ENCODE data around the gene HS6ST2.
A peak's percentile ranks its signal among the peaks of the same experiment; 100 is the strongest.

HS6ST2 gene

DNA sequence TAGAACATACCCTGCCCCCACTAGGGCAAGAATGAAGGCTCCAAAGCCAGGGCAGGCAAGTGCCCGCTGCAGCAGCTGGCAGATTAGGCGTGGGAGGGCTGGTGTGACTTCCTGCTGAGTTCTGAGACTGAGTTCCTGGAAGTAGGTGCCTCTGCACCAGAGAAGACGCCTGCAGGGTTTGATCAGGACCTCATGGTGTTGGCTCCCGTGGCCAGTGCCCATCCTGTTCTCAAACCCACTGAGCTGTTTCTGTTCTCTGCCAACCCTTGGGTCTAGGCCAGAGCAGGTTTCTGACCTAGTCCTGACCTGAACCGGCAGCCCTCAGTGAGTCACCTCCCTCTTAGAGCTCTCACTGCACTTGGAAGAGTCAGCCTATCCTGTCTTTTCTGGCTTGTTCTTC is 220.7 kb downstream of the HS6ST2 start:
- DNase-seq, result peak; percentile 8

DNA sequence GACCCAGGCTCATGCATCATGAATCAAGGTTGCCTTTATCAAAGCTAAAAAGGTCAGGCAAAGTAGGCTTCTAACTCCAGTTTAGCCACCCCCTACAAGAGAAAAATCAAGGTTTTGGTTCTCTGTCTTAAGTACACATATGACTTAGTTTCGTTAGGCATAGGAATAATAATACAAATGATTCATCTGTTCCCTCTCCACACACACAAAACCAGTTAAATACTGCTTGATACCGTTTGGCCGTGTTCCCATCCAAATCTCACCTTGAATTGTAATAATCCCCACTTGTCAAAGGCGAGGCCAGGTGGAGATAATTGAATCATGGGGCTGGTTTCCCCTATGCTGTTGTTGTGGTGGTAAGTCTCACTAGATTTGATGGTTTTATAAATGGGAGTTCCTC is 226.2 kb downstream of the HS6ST2 start:
- DNase-seq, result no peak

DNA sequence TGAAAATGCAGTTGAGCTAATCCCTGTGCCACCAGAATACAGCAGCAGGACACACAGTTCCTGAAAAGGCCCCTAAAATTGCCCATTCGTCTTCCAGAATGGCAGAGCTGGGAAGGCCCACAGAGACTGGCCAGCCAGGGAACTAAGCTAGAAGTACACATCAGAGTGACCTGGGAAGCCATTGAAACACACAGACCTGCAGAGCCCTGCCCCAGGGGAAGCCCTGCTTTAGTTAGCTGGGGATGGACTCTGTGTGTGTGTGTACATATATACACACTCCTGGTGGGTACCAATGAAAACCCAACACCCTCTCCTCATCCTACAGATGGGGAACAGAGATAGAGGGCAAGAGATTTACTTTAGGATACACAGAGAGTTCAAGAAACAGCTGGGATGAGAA is 227.7 kb downstream of the HS6ST2 start:
- no peak for DNase-seq

DNA sequence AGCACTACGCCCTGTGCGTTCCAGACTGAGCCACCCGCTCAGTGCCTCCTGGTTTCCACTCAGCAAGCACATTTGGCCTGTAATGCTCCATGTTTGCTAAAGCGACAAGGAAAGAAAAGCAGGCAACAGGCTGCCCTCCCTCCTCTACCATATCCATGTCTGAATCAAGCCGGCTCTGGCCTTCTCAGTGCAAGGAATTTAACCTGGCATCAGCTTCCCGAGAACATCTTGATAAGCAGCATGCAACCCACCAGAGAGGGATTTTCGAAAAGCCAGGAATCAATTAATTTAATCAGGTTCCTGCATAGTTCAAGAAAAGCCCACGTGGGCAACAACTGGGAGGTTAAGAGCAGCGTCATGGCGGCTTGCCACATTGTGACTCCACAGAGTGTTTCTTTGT is 228.2 kb downstream of the HS6ST2 start:
- DNase-seq, result no peak

DNA sequence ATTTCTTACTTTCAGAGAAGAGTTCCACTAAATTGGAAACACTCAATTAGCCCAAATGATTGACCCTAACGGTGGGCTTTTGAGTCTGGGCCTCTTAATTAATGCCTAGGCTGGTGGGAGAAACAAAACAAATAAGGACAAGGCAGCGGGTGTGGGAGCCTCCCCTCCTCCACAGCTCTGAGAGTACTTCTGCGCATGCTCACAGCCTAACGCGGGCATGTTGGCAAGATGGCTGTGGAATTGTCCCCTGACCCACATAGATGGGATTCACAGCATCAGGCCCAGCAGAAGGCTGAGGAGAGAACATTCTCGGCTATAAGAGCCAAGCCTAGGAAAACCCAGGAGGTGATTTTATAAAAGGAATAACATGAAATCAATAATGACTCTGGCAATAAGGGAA is 230.1 kb downstream of the HS6ST2 start:
- DNase-seq, result no peak

DNA sequence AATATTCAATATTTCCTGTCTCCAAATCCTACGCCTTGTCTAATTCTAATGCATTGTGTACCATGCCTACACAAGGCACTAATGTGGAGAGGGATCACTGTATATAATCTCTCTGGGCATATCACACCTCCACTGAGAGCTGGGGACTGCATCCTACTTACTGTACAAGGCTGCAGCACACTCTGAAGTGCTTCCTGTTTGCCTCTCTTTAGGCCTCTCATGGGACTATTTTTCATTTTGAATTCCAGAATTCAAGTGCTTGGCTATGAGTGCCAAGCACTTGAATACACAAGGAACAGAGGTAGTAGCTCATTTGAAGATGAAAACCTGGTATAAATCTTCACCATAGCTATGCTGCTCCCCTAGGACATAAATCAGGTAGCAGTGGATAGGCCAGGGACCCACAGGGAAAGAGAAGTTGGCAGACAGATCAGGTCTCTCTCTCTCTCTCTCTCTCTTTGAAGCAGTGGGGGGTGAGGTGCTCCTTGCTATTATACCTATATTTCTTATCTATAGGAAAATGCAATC is 239.9 kb downstream of the HS6ST2 start:
- DNase-seq, result no peak

DNA sequence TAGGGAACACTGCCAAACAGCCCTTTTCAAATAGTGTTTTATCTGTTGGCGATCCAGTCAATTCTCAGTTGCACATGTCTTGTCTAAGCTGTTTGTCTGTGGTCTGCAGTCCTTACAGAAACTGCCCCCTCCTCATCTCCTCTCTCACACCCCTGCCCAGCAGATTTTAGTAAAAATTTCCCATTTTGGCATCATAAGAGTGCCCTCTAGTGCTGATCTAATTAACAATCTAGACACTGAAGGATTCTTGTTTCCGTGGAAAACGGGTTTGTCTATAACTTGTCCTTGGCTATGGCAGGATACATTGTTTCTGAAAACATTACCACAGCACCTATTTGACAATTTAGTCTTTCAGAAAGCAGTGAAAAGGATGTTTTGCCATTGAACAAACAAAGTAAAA is 242.4 kb downstream of the HS6ST2 start:
- DNase-seq, result no peak

DNA sequence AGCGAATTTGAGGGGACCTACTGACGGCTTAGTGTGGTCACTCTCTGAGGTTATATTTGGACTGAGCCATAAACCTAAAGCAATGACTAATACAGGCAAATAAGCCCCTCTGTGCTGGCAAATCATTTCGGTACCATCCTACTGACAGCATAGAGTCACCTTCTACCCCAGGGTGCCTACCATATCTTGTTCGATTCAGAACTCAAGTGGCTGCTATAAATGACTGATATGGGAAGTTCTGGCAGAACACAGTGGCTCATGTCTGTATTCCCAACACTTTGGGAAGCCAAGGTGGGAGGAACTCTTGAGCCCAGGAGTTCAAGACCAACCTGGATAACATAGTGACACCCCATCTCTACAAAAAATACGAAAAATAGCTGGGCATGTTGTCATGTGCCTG is 243.5 kb downstream of the HS6ST2 start:
- DNase-seq, result no peak

DNA sequence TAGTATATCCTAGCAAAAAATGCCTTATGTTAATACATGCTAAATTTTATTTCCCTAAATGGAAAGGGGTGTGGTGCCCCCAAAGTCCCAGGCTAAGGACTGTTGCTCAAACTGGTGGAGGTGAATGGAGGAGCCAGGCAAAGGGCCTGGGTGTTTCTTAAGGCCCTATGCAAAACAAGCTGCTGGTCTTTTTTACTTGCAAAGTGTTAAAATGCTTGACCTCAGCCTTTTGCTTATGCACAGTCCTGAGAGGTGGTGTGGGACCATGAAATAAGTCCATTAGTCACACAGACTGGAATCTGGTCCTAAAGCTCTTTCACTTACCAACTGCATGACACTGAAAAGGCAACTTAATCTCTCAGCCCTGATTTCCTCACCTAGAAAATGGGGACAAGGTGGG is 246.1 kb downstream of the HS6ST2 start:
- DNase-seq, result no peak

DNA sequence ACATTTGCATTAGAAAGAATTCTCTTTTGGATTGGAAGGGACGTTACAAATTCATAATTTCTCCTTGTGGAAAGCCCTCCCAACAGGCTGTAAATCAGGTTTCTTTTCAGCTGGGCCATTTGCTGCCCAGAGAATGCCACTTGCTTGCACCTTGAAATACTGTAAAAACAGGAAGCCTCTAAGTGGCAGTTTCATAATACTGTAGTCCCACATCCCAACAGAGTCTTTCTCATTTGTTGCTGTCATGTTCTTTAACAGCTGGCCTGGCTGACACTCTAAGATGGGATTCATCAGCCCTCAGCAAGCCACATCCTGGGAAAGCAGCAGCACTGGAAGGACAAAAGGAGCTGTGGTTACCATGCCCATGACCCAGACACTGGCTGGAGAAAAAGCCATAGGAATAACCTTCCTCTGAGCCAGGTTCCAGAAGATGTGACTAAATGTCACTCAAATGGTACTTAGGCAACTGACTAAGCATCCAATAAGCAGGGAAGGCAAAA is 247.7 kb downstream of the HS6ST2 start:
- no peak for DNase-seq

DNA sequence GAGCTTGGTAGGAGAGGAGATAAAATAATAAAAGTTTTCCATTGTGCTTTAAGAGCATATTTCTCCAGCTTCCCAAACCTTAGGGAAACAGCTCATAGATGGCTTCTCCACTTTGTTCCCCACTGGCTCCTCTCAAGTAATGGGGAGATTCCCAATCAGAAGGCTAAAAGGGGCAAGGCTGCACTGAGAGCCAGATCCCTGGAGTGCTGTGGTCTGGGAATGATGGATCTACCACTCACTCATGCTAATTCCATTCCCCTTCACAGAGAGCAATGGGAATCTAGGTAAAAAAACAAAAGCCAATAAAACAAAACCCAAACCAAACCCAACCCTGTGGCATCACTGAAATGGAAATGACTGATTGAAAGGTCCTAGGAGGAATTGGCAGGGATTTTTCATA is 249.9 kb downstream of the HS6ST2 start:
- no peak for DNase-seq

DNA sequence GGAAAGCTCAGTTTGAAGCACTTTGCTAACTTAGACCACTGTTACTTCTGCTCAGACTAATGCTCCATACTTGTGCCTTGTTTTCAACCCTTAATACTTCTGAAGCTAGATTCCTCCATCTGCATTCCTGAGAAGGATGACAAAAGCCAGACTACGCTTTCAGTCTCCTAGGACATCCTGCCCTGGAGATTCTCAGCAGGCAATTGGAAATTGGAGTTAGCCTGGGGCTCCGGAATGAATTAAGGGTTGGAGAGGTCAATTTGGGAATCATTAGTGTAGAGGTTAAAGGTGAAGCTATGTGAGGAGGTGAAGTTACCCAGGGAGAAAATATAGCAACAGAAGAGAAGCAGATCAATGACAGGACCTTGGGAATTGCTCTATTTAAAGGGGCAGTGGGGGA is 253.7 kb downstream of the HS6ST2 start:
- DNase-seq, result no peak

DNA sequence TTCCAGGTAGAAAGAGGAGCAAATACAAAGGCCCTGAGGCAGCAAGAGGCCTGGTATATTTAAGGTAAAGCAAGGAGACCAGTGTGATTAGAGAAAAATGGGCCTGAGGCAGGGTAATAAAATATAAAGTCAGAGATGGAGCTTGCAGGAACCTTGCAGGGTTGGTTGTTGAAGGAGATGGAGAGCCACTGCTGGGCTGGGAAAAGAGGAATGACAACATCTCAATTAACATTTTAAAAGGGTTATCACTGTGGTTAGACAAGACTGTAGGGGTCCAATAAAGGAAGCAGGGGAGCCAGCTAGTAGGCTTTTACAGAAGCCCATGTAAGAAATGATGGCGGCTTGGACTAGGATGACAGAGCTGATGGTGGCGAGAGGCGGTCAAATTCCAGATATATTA is 264.0 kb downstream of the HS6ST2 start:
- no peak for DNase-seq

DNA sequence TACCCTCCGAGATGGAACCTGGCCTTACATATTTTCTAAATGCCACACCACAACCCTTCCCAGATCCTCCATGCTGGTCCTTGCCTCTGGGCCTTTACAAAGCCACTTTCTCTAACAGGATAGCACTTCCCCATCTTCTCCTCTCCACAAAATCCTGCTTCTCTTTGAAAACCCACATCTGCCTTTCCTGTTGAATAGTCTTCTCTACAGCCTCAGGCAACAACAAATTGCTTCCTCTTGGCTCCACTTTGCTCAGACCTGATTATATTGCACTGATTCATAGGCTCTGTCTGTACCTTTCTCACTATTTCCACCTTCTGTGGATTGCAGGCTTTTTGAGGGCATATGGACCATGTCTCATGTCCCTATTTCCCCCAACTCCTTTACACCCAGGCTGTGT is 265.9 kb downstream of the HS6ST2 start:
- DNase-seq, result no peak

DNA sequence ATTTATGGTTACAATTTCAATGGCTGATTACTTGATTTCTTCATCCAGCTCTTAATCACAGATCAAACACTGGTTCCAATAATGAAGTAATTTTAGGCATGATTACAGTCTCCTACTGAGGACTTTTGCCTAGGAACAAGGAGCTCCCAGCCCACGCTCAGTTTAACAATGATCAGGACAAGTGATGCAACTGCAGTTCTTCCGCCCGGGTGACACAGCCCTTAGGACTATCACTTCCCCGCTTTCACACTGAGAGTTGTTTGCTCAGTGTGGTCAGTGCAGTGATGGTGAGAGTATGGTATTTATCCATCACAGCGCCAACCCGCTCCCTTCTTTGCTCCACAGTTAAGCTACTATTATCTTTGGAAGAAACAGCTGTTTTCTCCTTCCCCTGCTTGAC is 266.4 kb downstream of the HS6ST2 start:
- no peak for DNase-seq

DNA sequence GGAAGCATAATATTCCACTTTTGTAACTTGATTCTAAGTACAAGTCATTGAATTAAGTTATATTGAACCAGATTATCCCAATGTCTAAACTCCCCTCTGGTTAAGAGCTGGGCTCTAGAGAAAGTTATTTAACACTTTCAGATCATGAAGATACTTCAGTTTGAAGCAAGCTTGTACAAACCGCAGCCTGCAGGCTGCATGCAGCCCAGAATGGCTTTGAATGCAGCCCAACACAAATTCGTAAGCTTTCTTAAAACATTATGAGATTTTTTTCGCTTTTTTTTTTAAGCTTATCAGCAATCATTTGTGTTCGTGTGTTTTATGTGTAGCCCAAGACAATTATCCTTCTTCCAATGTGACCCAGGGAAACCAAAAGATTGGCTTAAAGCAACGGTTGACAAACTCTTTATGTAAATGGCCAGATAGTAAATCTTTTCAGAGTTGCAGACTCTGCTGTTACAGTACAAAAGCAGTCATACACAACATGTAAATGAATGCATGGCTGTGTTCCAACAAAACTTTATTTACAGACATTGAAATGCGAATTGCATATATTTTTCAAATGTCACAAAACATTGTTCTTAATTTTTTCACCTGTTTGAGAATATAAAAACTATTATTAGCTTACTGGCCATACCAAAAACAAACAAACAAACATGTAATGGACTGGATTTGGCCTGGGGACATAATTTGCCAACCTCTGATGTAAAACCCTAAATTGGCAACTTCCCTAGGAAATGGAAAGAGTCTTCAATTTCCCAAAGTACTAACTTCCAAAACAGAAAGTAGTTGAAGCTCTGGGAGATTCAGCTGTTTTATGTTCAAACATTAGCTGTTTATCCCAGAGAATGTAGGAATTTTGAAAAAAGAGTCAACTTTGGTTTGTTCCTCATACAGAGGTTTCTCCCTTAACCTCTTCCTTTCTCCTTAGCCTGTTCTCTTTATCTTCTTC is 268.5 kb downstream of the HS6ST2 start:
- no peak for DNase-seq

DNA sequence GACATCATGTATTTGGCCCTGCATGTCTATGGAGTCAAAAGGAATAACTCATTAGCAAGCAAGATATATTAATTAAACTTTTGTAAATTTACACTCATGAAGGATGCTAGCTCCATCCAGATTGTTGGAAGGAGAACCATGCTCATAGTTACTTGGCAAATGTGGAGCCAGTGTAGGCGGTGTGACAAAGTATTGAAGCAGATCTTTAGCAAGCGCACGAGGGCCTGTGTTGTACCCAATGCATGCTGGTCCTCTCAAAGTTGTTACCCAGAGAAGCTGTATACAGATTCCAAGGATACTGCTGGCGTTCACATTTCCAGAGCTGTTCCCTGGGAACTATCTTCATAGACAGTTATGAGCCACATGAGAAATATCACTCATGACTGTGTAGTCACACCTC is 273.2 kb downstream of the HS6ST2 start:
- DNase-seq, result no peak

DNA sequence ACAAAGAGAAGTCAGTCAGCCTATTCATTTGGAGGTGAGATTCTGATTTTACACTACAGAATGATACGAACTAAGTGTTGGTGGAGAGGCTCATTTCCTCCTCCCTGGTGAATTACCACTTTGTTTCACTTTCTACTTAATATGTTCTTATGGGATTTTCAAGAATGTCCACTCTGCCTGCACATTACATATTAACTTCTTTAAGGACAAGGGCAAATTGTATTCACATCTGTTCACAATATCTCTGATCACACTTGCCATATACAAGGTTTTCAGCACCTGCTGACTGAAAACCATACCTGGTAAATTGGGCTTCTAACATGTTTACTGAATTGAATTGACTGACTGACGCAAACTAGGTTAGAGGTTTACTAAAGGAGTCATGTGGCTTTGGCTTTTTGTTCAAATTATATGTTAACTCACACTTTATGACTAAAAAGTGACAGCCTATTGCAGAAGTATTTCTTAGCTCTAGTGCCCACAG is 281.2 kb downstream of the HS6ST2 start:
- no peak for DNase-seq

DNA sequence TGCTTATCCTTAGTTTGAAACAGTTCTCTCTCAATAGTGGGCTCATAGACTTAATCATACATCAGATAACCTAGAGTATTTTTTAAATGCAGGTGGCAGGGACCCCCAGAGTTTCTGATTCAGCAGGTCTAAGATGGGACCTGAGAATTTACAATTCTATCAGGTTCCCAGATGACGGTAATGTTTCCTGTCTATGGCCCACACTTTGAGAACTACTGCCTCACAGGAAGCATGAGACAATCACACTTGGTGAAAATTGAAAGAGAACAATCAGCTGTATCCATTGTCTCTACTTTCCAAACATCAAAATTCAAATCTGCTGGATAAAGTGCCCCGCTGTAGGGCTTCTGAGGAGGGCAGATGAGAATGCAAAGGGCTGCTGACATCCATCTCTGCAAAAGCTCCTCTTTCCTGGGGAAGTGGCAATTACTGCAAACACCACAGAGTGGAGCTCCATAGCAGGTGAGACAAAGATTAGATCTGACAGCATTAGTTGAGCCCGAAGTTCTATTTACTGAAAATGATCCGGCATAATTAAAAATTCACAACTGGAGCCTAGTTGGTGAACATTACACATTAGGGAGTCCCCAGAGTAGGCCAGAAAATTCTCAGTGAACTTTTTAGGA is 281.8 kb downstream of the HS6ST2 start:
- no peak for DNase-seq

DNA sequence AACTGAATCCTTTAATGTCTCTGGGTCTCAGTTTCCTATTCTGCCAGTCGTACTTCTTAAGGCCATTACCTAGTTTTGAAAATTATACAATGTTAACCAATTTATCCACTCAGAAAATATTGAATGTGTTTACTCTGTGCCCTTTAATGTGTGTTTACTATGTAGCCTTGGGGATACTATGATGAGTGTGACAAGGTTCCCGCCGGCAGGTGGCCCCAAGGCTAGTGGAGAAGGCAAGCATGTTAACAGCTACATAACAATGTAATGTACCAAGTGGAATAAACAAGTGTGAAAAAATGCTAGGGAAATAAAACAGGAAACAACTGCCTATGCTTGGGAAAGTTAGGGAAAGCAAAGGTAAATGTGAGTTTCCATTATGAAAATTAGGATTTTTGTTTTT is 282.3 kb downstream of the HS6ST2 start:
- no peak for DNase-seq

DNA sequence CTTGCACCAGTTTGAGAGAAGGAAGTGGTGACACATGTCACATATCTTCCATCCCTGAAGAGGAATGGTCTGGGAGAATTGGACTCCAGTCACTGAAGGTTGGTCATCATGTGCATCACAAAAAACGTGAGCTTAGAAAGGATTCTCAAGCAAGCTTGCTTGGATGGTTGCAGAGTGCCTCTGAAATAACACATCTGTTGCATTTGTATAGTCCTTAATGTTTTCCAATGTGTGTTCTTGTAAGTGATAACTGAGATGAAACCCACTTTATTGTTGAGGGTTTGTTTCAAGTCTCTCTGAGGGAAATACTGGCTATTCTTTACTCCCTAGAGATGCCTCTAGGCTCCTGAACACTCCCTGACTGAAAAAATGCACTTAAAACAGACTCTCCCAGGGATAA is 285.1 kb downstream of the HS6ST2 start:
- DNase-seq, result no peak

DNA sequence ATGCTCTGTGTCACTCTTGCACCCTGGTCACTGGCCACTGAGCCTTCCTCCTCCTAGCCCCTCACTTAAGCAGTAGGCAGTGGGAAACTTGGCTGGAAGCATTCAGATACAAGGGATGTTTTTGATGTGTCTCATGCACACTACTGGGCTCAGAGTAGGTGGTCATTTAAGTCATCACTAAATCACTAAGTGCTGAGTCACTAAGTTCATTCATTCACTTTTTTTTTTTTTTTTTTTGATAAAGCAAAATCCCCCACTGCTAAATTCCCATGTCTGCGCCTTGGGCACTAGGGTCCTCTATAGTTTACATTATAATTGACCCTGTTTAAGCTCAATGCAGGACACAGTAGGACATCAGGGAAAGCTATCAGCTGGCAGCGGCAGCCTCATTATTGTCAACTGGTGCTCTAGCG is 287.2 kb downstream of the HS6ST2 start:
- DNase-seq, result no peak

DNA sequence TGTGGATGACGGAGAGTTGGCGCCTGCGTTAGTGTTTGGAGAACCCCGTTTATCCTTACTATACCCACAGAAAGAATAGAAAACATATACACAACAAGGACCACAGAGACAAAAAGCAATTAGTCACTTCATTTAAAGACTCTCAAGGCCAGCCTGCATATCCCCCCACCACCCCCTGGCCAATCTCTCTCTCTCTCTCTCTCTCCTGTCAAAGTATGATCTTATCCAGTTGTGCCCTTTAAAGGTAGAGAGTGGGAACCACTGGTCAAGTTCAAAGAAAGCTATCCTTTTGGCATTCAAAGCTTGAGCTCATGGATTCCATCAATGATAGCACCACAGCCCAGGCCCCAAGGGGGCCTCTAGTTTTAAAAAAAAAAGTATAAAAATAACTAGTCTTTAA is 289.3 kb downstream of the HS6ST2 start:
- DNase-seq, result no peak

DNA sequence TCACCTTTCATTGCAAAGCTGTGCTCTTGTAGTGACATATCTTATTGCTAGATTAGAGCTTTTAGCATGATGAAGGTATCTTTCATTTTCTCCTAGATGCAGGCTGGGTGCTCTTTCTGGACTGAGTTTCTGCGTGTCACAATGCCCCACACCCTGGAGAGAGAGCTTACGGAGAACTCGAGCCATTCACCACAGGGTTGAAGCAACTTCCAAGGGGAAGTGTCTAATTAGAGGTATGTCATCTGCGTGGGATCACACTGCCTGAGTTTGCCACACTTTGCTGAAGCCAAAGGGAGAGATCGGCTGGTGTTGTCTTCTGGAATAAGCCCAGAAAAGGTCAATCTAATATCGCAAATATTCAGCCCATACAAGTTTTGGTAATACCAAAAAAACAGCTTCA is 290.3 kb downstream of the HS6ST2 start:
- DNase-seq, result no peak

Measured in KG1 (cell line).